Karpas-422 (cell line): ENCODE measurements around the gene USP10. TPM values are rescaled to one million over a fixed set of nuclear protein-coding genes. Genes with fewer than 3 reads are reported as not detected.
"Not testable (repeated sequence)": the region's sequence is repeated elsewhere in the genome, so short reads cannot be mapped to it uniquely, and the experiment has no call there.

Experiments
- DNase-seq: peaks from one replicate; pipeline ENCODE4 v3.0.0-alpha.2; 2015
- H2AFZ ChIP-seq: fragments of 200-600 bp; sonication (generic); 2 replicates; pipeline ENCODE4 v1.6.1; 2014; ENCODE audit warnings: antibody characterized with exemption, low read length, mixed read lengths
- H3K27ac ChIP-seq: fragments of 200-600 bp; sonication (generic); 2 replicates; pipeline ENCODE4 v1.5.1; 2014; ENCODE audit warnings: mild to moderate bottlenecking, low read length, moderate library complexity
- H3K27me3 ChIP-seq: fragments of 200-600 bp; sonication (generic); 2 replicates; pipeline ENCODE4 v1.6.1; 2014; ENCODE audit warnings: low read length, mixed read lengths
- H3K36me3 ChIP-seq: fragments of 200-600 bp; sonication (generic); 2 replicates; pipeline ENCODE4 v1.6.1; 2014; ENCODE audit warnings: low read length, mixed read lengths; ENCODE audit not compliant: insufficient read depth
- H3K4me1 ChIP-seq: fragments of 200-600 bp; sonication (generic); 2 replicates; pipeline ENCODE4 v1.6.1; 2014; ENCODE audit warnings: mild to moderate bottlenecking, low read length, mixed read lengths
- H3K4me2 ChIP-seq: fragments of 200-600 bp; sonication (generic); 2 replicates; pipeline ENCODE4 v1.6.1; 2014; ENCODE audit warnings: low read length, low read depth, mild to moderate bottlenecking; ENCODE audit not compliant: poor library complexity, severe bottlenecking
- H3K4me3 ChIP-seq: fragments of 200-600 bp; sonication (generic); 2 replicates; pipeline ENCODE4 v1.5.1; 2014; ENCODE audit warnings: mild to moderate bottlenecking, antibody characterized with exemption, low read length, mixed read lengths
- H3K79me2 ChIP-seq: fragments of 200-600 bp; sonication (generic); 2 replicates; pipeline ENCODE4 v1.6.1; 2014; ENCODE audit warnings: mild to moderate bottlenecking, low read length, mixed read lengths
- H3K9ac ChIP-seq: fragments of 200-600 bp; sonication (generic); 2 replicates; pipeline ENCODE4 v1.6.0; 2014; ENCODE audit warnings: low read length
- H3K9me2 ChIP-seq: fragments of 200-600 bp; sonication (generic), shearing (Covaris generic); replicated peaks from 2 replicates; pipeline ENCODE4 v1.6.0; 2014; ENCODE audit warnings: mild to moderate bottlenecking, low read length, moderate library complexity; ENCODE audit not compliant: insufficient read depth
- H3K9me3 ChIP-seq: fragments of 300-700, 200-600 bp; sonication (generic); 2 replicates; pipeline ENCODE4 v1.6.1; 2014; ENCODE audit warnings: low read length, mixed read lengths
- H4K20me1 ChIP-seq: fragments of 200-600 bp; sonication (generic); 2 replicates; pipeline ENCODE4 v1.6.1; 2014; ENCODE audit warnings: mild to moderate bottlenecking, antibody characterized with exemption, low read length, low read depth; ENCODE audit not compliant: insufficient read depth
- total RNA-seq: library from RNA; depleted of rRNA; stranded (reverse); fragments of >200 nt; shearing (Covaris generic); gene quantifications from 2 replicates; pipeline ENCODE4 v1.2.3, GENCODE V29; 2014; ENCODE audit warnings: low replicate concordance

The USP10 gene
- total RNA-seq, 1 experiment from 2014 or later = 79.9 TPM

GRCh38 chr16:84730406-84731106 lies 30.8 kb downstream of the USP10 start:
- Histone ChIP-seq H3K9me2 (no peaks in the 10 kb centered on the region), H3K27ac (peak overlapping the region; percentile 92), H3K9me3 (no peaks in the 10 kb centered on the region), H4K20me1 (peaks cover 15% of the 10 kb centered on the region; the same call in 1 of the 2 replicates), H3K4me3 (peak overlapping the region; percentile 57), H3K27me3 (no peaks in the 10 kb centered on the region), H2AFZ (no peak overlapping the region), H3K36me3 (peaks cover 21% of the 10 kb centered on the region; the same call in 1 of the 2 replicates), H3K79me2 (peaks cover 99% of the 10 kb centered on the region), H3K9ac (peak overlapping the region; percentile 53), H3K4me2 (peak overlapping the region; percentile 81), H3K4me1 (peaks cover 63% of the 10 kb centered on the region)
- DNase-seq = peak; percentile 81

DNA sequence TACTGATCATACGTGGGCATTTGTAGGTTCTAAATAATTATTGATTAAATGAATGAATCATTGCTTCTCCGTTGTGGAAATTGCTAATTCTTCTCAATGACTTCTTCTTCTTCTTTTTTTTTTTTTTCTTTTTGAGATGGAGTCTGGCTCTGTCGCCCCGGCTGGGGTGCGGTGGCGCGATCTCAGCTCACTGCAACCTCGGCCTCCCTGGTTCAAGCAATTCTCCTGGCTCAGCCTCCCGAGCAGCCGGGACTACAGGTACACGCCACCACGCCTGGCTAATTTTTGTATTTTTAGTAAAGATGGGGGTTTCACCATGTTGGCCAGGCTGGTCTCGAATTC lies 32.5 kb downstream of the USP10 start:
- H3K27ac ChIP-seq, H2AFZ ChIP-seq, H3K9me3 ChIP-seq, H3K9me2 ChIP-seq, H3K27me3 ChIP-seq, H3K4me3 ChIP-seq, H3K4me2 ChIP-seq, DNase-seq, H3K9ac ChIP-seq: not testable (repeated sequence)
- Histone ChIP-seq H3K4me1 (peaks cover 58% of the 10 kb centered on the region), H4K20me1 (peaks cover 25% of the 10 kb centered on the region), H3K79me2 (peaks cover 92% of the 10 kb centered on the region), H3K36me3 (peaks cover 23% of the 10 kb centered on the region; the same call in 1 of the 2 replicates)

DNA sequence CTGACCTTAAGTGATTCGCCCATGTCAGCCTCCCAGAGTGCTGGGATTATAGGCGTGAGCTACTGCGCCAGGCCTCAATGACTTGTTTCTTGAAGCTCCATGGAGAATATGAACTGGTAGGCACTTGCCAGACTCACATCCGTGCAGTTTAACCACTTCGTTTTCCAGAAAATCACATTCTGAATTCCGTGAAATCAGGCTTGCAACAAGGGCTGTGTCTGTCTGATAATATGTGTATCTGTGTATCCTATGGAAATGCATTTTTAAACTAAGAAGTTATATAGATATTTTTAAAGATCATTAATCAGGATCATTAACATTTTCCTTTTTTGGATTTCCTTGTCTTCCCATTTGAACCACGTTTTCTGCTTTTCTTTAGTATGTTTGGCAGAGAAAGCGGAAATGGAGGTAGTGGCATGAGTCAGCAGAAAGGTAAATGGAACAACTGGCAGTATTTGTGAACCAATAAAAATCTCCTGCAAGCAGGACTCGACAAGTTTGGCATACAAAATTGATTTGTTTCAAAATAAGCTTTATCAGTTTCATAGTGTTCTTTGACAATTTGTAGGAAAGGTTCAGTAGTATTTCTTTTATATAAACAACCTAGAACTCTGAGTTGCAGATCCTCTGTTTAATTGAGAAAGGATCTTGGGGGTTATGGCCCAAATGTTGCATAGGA lies 33.0 kb downstream of the USP10 start:
- Histone ChIP-seq H3K36me3 (peaks cover 23% of the 10 kb centered on the region; the same call in 1 of the 2 replicates), H2AFZ (no peak overlapping the region), H3K9me2 (no peaks in the 10 kb centered on the region), H3K9ac (no peak overlapping the region), H3K9me3 (no peaks in the 10 kb centered on the region), H3K27me3 (no peaks in the 10 kb centered on the region), H4K20me1 (peaks cover 27% of the 10 kb centered on the region), H3K4me3 (no peak overlapping the region), H3K4me2 (no peak overlapping the region), H3K27ac (peak overlapping the region; percentile 45), H3K79me2 (peaks cover 88% of the 10 kb centered on the region), H3K4me1 (peaks cover 58% of the 10 kb centered on the region)
- no peak for DNase-seq

DNA sequence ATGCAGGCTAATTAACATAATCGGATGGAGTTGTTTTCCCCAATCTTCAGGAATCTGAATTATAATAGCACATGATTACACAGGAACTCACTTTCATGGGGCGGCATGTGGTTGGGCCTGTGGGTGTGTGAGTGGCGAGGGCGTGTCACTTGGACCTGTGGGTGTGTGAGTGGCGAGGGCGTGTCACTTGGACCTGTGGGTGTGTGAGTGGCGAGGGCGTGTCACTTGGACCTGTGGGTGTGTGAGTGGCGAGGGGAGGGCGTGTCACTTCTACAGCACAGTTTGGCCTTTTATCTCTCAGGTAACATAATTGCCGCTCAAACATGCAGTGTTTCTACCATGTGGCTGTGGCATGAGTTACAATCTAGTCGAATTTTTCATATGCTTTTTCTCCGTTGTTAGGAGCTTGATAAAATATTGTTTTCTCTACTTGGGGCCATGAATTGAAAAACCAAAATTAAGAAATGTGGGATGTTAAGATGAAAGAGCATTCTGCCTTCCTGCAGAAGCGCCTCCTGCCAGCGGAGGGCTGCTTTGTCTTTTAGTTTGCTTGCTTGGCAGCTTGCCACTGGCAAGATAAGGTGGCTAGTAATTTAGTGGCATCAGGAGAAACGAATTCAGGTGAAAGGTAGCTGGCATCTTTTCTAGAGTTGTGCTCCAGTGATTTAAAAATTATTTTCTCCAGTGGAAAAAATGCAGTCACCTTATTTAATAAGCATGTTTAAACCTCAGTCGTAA lies 36.2 kb downstream of the USP10 start:
- Histone ChIP-seq H3K27ac (no peak overlapping the region), H3K4me3 (no peak overlapping the region), H3K27me3 (no peaks in the 10 kb centered on the region), H3K79me2 (peaks cover 87% of the 10 kb centered on the region), H3K36me3 (peaks cover 33% of the 10 kb centered on the region; the same call in 1 of the 2 replicates), H3K4me2 (no peak overlapping the region), H3K4me1 (peaks cover 38% of the 10 kb centered on the region), H4K20me1 (peaks cover 32% of the 10 kb centered on the region), H3K9me3 (no peaks in the 10 kb centered on the region), H3K9me2 (no peaks in the 10 kb centered on the region), H3K9ac (no peak overlapping the region), H2AFZ (no peak overlapping the region)
- no peak for DNase-seq

DNA sequence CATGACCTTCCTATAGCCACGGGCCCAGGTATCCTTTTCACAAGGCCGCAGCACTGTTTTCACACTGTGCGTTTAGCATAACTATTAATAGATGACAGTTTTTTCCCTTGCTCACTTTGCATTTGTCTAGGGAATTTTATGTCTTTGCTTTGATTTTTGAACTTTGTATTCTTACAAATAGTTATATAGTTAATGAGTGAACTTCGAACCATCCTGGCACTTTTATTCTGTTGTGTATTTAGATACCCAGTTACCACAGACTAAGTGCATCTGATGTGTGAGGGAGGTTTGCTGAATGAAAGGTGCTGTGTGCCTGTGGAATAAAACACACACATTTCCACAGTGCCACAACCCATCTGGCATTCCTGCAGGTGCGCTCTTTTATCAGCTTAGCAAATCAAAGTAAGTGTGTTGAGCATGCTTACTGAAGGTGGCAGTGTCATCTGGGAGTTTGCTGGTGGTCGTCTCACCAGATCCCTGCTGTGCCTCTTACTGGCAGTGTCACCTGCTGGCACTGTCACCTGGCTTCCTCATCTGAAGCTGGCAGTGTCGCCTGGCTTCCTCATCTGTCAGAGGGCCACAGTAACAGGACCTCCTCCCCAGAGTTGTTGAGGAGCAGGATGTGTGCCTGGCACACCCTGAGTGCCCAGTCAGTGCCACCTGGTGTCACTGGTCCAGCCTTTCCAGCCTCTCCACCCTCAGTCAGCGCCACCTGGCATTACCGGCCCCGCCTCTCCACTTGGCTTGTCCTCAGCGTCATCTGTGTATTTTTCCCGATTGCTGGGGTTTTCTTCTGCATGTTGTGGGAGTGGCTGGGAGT lies 37.6 kb downstream of the USP10 start:
- Histone ChIP-seq H3K4me2 (peak overlapping the region; percentile 2), H3K27ac (peak overlapping the region; percentile 40), H3K4me1 (peaks cover 28% of the 10 kb centered on the region), H3K9me3 (no peaks in the 10 kb centered on the region), H3K9me2 (no peaks in the 10 kb centered on the region), H3K9ac (no peak overlapping the region), H4K20me1 (peaks cover 35% of the 10 kb centered on the region), H2AFZ (no peak overlapping the region), H3K36me3 (peaks cover 38% of the 10 kb centered on the region; the same call in 1 of the 2 replicates), H3K4me3 (no peak overlapping the region), H3K79me2 (peaks cover 87% of the 10 kb centered on the region), H3K27me3 (no peaks in the 10 kb centered on the region)
- DNase-seq = no peak

DNA sequence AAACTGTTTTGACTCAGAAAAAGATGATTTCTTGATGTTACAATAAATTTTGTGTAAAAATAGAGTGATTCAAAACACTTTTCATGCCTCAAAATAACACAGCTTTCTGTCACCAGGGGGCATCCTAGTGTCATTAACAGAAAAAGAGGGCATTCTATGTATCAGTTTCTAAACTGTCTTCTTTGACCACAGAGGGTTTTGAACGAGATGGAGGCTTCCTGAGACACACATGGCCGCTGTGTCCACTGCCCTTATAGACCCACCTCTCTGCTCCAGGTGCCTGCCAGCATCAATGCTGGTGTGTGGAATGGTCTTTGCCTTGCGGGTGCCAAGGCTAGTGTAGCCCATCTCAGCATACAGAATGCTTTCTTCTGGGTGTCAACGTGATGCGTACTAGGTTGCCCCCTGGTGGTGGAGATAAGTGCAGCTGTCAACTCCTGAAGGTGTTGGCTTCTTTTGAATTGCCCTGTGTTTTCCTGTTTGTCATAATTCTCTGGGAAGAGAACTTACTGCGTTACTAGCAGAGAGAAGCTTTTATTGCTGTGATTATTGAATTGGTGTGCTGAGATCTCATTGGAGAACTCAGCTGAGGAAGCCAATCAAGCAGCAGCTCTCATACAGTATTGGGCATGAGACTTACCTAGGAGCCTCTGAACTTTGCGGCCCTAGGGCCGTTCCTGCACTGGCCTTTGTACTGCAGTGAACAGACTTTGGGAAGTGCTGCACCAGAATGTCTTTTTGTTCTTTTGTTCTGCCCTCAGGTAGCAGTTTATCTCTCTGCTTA lies 38.6 kb downstream of the USP10 start:
- Histone ChIP-seq H3K9ac (no peak overlapping the region), H3K4me3 (no peak overlapping the region), H3K27me3 (no peaks in the 10 kb centered on the region), H3K27ac (peak overlapping the region; percentile 40), H3K79me2 (peaks cover 87% of the 10 kb centered on the region), H3K9me2 (no peaks in the 10 kb centered on the region), H4K20me1 (peaks cover 44% of the 10 kb centered on the region), H3K9me3 (no peaks in the 10 kb centered on the region), H3K36me3 (peaks cover 37% of the 10 kb centered on the region; the same call in 1 of the 2 replicates), H2AFZ (no peak overlapping the region), H3K4me2 (peak overlapping the region; percentile 10), H3K4me1 (peaks cover 32% of the 10 kb centered on the region)
- peak; percentile 92 for DNase-seq

DNA sequence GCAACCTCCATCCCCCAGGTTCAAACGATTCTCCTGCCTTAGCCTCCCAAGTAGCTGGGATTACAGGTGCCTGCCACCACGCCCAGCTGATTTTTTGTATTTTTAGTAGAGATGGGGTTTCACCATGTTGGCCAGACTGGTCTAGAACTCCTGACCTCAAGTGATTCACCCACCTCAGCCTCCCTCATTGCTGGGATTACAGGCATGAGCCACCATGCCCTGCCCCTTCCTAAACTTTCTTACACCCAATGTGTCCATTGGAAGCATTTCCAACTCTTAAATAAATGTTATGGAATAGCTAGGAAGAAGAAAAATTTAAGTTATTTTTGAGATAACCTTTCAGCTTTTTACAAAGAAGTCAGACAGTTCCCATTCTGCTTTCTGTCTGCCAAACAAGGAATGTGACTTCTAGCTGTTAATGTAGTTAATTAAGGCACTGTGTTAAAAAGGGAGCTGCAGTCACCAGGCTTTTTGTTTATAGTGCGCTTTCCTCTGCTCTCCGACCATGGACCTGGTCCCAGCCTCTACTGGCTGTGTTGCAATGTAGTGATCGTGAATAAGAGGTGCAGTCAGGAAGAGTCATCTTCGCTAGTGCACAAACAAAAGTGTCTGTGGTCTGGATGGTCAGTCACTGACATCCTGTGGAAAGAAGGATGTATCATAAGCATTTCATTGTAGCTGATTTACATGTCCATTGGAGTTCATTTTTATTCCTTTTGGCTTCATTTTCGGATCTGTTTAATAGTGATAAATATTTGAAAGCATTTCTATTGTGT lies 39.7 kb downstream of the USP10 start:
- Histone ChIP-seq H4K20me1 (peaks cover 45% of the 10 kb centered on the region), H3K79me2 (peaks cover 87% of the 10 kb centered on the region), H3K9me3 (no peaks in the 10 kb centered on the region), H3K9ac (no peak overlapping the region), H3K4me1 (peaks cover 35% of the 10 kb centered on the region), H3K4me3 (no peak overlapping the region), H3K9me2 (no peaks in the 10 kb centered on the region), H3K27me3 (no peaks in the 10 kb centered on the region), H3K4me2 (no peak overlapping the region), H3K36me3 (peaks cover 36% of the 10 kb centered on the region), H2AFZ (no peak overlapping the region), H3K27ac (no peak overlapping the region)
- no peak for DNase-seq
